ENCODE results near the gene DPH6.

DNA sequence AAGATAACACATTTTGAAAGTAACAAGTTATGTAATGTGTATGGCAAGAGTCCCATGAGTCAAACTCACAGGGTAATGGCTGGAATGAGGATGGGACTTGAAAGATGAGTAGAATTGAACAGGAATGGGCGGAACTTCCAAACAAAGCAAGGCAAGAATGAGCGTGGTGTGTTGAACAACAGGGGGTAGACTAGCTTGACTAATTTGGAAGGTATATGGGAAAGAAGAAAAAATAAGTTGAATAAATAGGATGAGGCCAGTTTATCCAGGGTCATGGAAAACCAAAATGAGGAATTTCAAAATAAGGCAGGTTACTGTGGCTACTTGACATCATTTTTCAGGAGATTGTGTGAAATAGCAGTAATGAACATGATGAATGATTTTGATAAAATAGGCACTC, 2.5 kb upstream of the DPH6 start:
- TF ChIP-seq EZH2phosphoT487 (IDR thresholded peaks at IDR 0.05; ENCODE audit: insufficient read depth, low read depth) (no peak), EZH2 (IDR thresholded peaks at IDR 0.05; ENCODE audit: insufficient read depth, poor library complexity, severe bottlenecking) (no peak)
